HEK293T (cell line): ENCODE measurements around the gene CARD14.
"Not testable (repeated sequence)": the region's sequence is repeated elsewhere in the genome, so short reads cannot be mapped to it uniquely, and the experiment has no call there.

Experiments used
- CTCF ChIA-PET: fragments of 350-600 bp; formaldehyde crosslinking; extraction: SDS; loops from one replicate; lab custom pipeline; 2021; ENCODE audit warnings: antibody characterized with exemption, inconsistent platforms; lab: Yijun Ruan, JAX
- POLR2A ChIA-PET: fragments of 350-600 bp; formaldehyde crosslinking; extraction: SDS; loops from one replicate; lab custom pipeline; 2020; ENCODE audit warnings: antibody characterized with exemption, inconsistent platforms; lab: Yijun Ruan, JAX
- DNase-seq: peaks from one replicate; pipeline ENCODE4 v3.0.0; 2012; ENCODE audit warnings: mixed read lengths; ENCODE audit errors: extremely low spot score
- ARNT ChIP-seq: fragments of 450-650 bp; IDR thresholded peaks from 2 replicates; pipeline ENCODE4 v1.6.1; 2017; ENCODE audit warnings: mild to moderate bottlenecking
- BHLHE40 ChIP-seq: fragments of 450-650 bp; IDR thresholded peaks from 2 replicates; pipeline ENCODE4 v1.6.1; 2016; ENCODE audit warnings: mild to moderate bottlenecking, moderate library complexity, borderline replicate concordance
- CTBP1 ChIP-seq: fragments of 450-650 bp; IDR thresholded peaks from 2 replicates; pipeline ENCODE4 v1.6.1; 2016; ENCODE audit warnings: borderline replicate concordance
- ELF4 ChIP-seq: fragments of 450-650 bp; IDR thresholded peaks from 2 replicates; pipeline ENCODE4 v1.6.1; 2017; ENCODE audit warnings: antibody characterized with exemption
- FOXA1 ChIP-seq: fragments of 450-650 bp; IDR thresholded peaks from 2 replicates; pipeline ENCODE4 v1.6.1; 2016; ENCODE audit warnings: mild to moderate bottlenecking
- FOXK2 ChIP-seq: fragments of 450-650 bp; IDR thresholded peaks from 2 replicates; pipeline ENCODE4 v1.6.1; 2016; ENCODE audit warnings: mild to moderate bottlenecking
- FOXM1 ChIP-seq: fragments of 450-650 bp; IDR thresholded peaks from 2 replicates; pipeline ENCODE4 v1.6.1; 2017; ENCODE audit warnings: mild to moderate bottlenecking, borderline replicate concordance
- HDGF ChIP-seq: fragments of 450-650 bp; IDR thresholded peaks from 2 replicates; pipeline ENCODE4 v1.6.1; 2017; ENCODE audit warnings: antibody characterized with exemption, borderline replicate concordance
- L3MBTL2 ChIP-seq: fragments of 450-650 bp; conservative IDR thresholded peaks from 2 replicates; pipeline ENCODE4 v1.6.1; 2016; ENCODE audit warnings: mild to moderate bottlenecking
- LEF1 ChIP-seq: fragments of 450-650 bp; IDR thresholded peaks from 2 replicates; pipeline ENCODE4 v1.6.1; 2017; ENCODE audit warnings: mild to moderate bottlenecking, borderline replicate concordance
- NFRKB ChIP-seq: fragments of 450-650 bp; IDR thresholded peaks from 2 replicates; pipeline ENCODE4 v1.6.1; 2016; ENCODE audit warnings: mild to moderate bottlenecking, moderate library complexity
- SP1 ChIP-seq: fragments of 450-650 bp; IDR thresholded peaks from 2 replicates; pipeline ENCODE4 v1.6.1; 2017
- SUZ12 ChIP-seq: fragments of 450-650 bp; IDR thresholded peaks from 2 replicates; pipeline ENCODE4 v1.6.1; 2016; ENCODE audit warnings: mild to moderate bottlenecking
- TARDBP ChIP-seq: fragments of 450-650 bp; IDR thresholded peaks from 2 replicates; pipeline ENCODE4 v1.6.1; 2016
- ZNF384 ChIP-seq: fragments of 450-650 bp; IDR thresholded peaks from 2 replicates; pipeline ENCODE4 v1.6.1; 2016
- TF ChIP-seq, protein P1 (sequence below): fragments of 450-650 bp; IDR thresholded peaks from 2 replicates; pipeline ENCODE4 v1.6.1; 2016

Gene CARD14

DNA sequence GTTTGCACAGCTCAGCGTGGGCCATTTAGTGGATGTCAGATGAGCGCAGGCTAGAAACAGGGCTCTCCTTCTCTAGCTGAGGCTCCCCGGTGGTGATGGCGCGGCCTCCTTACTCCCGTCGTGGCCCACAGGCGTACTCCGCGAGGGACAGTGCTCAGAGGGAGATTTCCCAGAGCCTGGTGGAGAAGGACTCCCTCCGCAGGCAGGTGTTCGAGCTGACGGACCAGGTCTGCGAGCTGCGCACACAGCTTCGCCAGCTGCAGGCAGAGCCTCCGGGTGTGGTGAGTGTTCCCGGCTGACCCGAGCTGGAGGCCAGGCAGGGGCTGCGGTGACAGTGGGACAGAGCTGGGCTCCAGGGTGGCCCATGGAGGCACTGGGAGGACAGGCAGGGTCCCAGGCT lies 21.4 kb downstream of the CARD14 start:
- TF ChIP-seq BHLHE40 = no peak
- no peak for TF ChIP-seq SP1
- TF ChIP-seq TARDBP = no peak
- no peak for TF ChIP-seq FOXM1
- ChIA-PET CTCF (interaction anchor here (0.6 kb wide), 1 partner anchor 9 kb away, joined by 4 read pairs; no protein-coding TSS in a partner anchor), POLR2A (interaction anchor here (1.2 kb wide), 1 partner anchor 90 kb away, joined by 3 read pairs; the partner anchor contains the start of gene GAA)
- DNase-seq = no peak

DNA sequence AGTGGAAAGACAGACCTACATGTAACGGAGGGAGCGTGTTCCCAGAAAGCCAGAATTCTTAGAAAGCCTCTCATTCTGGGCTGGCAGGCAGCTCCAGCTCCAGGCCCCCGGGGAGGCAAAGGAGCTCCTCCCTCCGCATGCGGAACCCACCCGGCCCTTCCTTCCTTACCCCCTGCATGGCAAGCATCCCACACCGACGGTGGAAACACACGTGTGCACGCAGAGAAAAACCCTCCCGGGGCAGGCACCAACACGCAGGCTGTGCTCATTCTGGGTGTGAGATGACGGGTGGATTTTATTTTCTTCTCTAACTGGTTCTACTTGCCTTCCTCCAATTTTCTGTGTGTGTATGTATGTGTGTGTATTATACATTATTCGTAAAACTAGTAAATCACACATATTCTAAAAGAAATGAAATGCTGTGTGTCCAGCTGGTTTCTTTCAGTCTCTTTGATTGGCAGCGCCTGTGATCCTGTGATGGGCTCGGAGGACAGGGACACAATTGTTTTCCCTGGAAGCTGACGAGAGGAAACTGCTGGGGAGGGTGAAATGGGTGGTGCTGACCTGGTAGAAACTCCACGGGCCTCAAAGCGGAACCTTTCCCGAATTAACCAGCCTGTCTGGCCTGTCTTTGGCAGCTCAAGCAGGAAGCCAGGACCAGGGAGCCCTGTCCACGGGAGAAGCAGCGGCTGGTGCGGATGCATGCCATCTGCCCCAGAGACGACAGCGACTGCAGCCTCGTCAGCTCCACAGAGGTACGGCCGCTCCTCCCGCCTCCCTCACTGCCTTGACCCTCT lies 22.2 kb downstream of the CARD14 start:
- CTCF ChIA-PET = no interaction called here
- DNase-seq = no peak

DNA sequence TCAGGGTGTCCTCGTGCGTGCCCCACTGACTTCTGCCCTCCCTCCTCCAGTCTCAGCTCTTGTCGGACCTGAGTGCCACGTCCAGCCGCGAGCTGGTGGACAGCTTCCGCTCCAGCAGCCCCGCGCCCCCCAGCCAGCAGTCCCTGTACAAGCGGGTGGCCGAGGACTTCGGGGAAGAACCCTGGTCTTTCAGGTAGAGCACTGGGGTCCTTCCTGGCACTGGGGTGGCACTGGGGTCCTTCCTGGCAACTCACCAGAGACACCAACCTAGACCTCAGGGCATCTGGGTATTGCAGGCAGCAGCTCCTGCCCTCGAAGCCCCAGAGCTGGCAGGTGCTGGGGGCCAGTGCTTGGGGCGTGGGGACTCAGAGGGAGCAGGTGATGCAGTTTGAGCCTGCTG lies 25.3 kb downstream of the CARD14 start:
- POLR2A ChIA-PET = no interaction called here
- CTCF ChIA-PET = interaction anchor here (0.6 to 0.7 kb wide), 2 partner anchors 10 to 141 kb away, joined by 3 to 4 read pairs; no protein-coding TSS in a partner anchor
- TF ChIP-seq, protein P1, sequence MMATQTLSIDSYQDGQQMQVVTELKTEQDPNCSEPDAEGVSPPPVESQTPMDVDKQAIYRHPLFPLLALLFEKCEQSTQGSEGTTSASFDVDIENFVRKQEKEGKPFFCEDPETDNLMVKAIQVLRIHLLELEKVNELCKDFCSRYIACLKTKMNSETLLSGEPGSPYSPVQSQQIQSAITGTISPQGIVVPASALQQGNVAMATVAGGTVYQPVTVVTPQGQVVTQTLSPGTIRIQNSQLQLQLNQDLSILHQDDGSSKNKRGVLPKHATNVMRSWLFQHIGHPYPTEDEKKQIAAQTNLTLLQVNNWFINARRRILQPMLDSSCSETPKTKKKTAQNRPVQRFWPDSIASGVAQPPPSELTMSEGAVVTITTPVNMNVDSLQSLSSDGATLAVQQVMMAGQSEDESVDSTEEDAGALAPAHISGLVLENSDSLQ = no peak
- TF ChIP-seq HDGF = no peak
- TF ChIP-seq L3MBTL2 = no peak
- TF ChIP-seq FOXK2 = no peak
- TF ChIP-seq SP1 = no peak
- no peak for TF ChIP-seq SUZ12
- no peak for TF ChIP-seq FOXM1
- TF ChIP-seq LEF1 = no peak
- no peak for DNase-seq

More for the DNA sequence above, 22.2 kb downstream of the CARD14 start:
- POLR2A ChIA-PET = no interaction called here
- TF ChIP-seq SP1 = no peak

- ChIA-PET CTCF (interaction anchor here (0.6 to 1.0 kb wide), 3 partner anchors 10 to 140 kb away, joined by 3 to 4 read pairs (median 3); no protein-coding TSS in a partner anchor), POLR2A (no interaction called here)
- peak; percentile 64 for DNase-seq
- no peak for TF ChIP-seq SUZ12
- TF ChIP-seq FOXA1 = no peak
- TF ChIP-seq NFRKB = no peak
- TF ChIP-seq BHLHE40 = no peak
- no peak for TF ChIP-seq L3MBTL2
- no peak for TF ChIP-seq CTBP1
- no peak for TF ChIP-seq FOXK2
- TF ChIP-seq, protein P1 = no peak
- no peak for TF ChIP-seq SP1
Measured at GRCh38 chr17:80195671-80196529, 26.1 kb downstream of the CARD14 start.

GRCh38 chr17:80196652-80197051 lies 26.8 kb downstream of the CARD14 start:
- ChIA-PET CTCF (interaction anchor here (1.0 kb wide), 1 partner anchor 9 kb away, joined by 3 read pairs; no protein-coding TSS in a partner anchor), POLR2A (no interaction called here)
- TF ChIP-seq ELF4 (no peak), FOXK2 (no peak), ZNF384 (no peak), LEF1 (no peak), SP1 (no peak), HDGF (no peak), SUZ12 (no peak), ARNT (no peak), NFRKB (no peak), CTBP1 (no peak), BHLHE40 (no peak), TARDBP (no peak), FOXM1 (no peak), FOXA1 (no peak), L3MBTL2 (no peak)
- TF ChIP-seq, protein P1 = no peak
- DNase-seq = no peak

DNA sequence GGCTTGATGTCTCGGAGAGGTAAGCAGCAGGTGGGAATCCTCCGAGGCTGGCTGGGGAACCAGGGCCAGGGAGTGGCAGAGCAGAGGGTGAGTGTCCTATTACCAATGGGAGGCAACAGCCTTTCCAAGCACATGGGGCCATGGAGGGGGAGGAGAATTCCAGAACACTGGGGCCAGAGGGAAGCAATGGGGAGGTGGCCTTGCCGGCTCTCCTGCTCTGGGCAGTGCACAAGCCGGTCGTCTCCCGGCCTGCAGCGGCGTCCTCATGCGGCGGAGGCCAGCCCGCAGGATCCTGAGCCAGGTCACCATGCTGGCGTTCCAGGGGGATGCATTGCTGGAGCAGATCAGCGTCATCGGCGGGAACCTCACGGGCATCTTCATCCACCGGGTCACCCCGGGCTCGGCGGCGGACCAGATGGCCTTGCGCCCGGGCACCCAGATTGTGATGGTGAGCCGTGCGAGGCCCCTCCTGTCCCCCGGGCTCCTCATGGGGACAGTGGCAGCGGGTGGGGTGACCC lies 28.4 kb downstream of the CARD14 start:
- TF ChIP-seq HDGF (no peak), CTBP1 (no peak), SP1 (no peak), BHLHE40 (no peak), NFRKB (no peak)
- no peak for DNase-seq
- ChIA-PET CTCF (no interaction called here), POLR2A (no interaction called here)

DNA sequence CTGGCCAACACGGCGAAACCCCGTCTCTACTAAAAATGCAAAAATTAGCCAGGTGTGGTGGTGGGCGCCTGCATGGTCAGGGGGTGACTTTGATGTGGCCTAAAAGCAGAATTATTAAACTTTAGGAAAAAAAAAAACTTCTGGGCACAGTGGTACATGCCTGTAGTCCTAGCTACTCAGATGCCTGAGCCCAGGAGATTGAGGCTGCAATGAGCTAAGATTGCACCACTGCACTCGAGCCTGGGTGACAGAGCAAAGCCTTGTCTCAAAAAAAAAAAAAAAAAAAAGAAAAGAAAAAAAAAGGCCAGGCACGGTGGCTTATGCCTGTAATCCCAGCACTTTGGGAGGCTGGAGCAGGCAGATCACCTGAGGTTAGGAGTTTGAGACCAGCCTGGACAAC lies 29.5 kb downstream of the CARD14 start:
- DNase-seq = not testable (repeated sequence)
- ChIA-PET CTCF (interaction anchor here (0.6 kb wide), 2 partner anchors 1017 to 1781 kb away, joined by 3 to 4 read pairs; no protein-coding TSS in a partner anchor), POLR2A (interaction anchor here (1.0 kb wide), 1 partner anchor 13 kb away, joined by 3 read pairs; no protein-coding TSS in a partner anchor)
